Left renal cortex interstitium (tissue), 4 donors: ENCODE results near the gene GATA5. TPM values are rescaled to one million over a fixed set of nuclear protein-coding genes. Genes with fewer than 3 reads are reported as not detected.
"Not testable (repeated sequence)": the region's sequence is repeated elsewhere in the genome, so short reads cannot be mapped to it uniquely, and the experiment has no call there.

Source experiments
- DNase-seq, 4 donors: peaks; one replicate each; pipeline ENCODE4 v3.0.0-alpha.2; 2013; ENCODE audit warnings: low read depth in 4 of 4, low spot score in 2 of 4, missing footprints in 1 of 4
- polyA plus RNA-seq, 4 donors: library from polyadenylated mRNA; unstranded; fragments of 120-200 nt; gene quantifications; one replicate each; pipeline ENCODE4 v1.2.1, GENCODE V29; 2013; ENCODE audit not compliant: insufficient read length in 4 of 4

The GATA5 gene
- polyA plus RNA-seq, 4 donors, result 6.3 to 11.1 (median 8.3) TPM

- DNase-seq, result no peak
These were observed 37.9 kb downstream of the GATA5 start for GRCh38 chr20:62437927-62438326.

GRCh38 chr20:62437496-62437895, 38.3 kb downstream of the GATA5 start:
- DNase-seq, result no peak

GRCh38 chr20:62436692-62437091, 39.1 kb downstream of the GATA5 start:
- DNase-seq, result no peak

- DNase-seq, result no peak
These were observed 41.9 kb downstream of the GATA5 start for GRCh38 chr20:62433658-62434497.

GRCh38 chr20:62430866-62431447, 44.8 kb downstream of the GATA5 start:
- no peak for DNase-seq

GRCh38 chr20:62430311-62430853, 45.4 kb downstream of the GATA5 start:
- DNase-seq, result no peak

- DNase-seq, result no peak
These were observed 46.1 kb downstream of the GATA5 start for GRCh38 chr20:62429455-62430310.

- DNase-seq, result no peak
These were observed 47.1 kb downstream of the GATA5 start for GRCh38 chr20:62428396-62429295.

- DNase-seq, result no peak
These were observed 47.8 kb downstream of the GATA5 start for GRCh38 chr20:62428002-62428372.

- DNase-seq, result peak in 3 of 4 donors; percentile 50 to 75 (median 58)
These were observed 48.4 kb downstream of the GATA5 start, which contains the start of gene RBBP8NL for GRCh38 chr20:62427172-62428001. RBBP8NL (minus strand) TSS chr20:62427539; CDS start chr20:62419647, 7,892 bp downstream.

GRCh38 chr20:62426699-62427131, 49.1 kb downstream of the GATA5 start:
- DNase-seq, result no peak

GRCh38 chr20:62426059-62426348, 49.8 kb downstream of the GATA5 start:
- not testable (repeated sequence) for DNase-seq

GRCh38 chr20:62425281-62426058, 50.3 kb downstream of the GATA5 start:
- no peak for DNase-seq

GRCh38 chr20:62424249-62425107, 51.3 kb downstream of the GATA5 start:
- DNase-seq, result no peak

- DNase-seq, result no peak
These were observed 52.5 kb downstream of the GATA5 start for GRCh38 chr20:62423326-62423706.

GRCh38 chr20:62422636-62423325, 53.0 kb downstream of the GATA5 start:
- DNase-seq, result no peak

GRCh38 chr20:62421716-62421990, 54.1 kb downstream of the GATA5 start:
- no peak for DNase-seq
